ENCODE measurements around the gene COL27A1.

- TF ChIP-seq YY1 (IDR thresholded peaks at IDR 0.05; ENCODE audit: insufficient read depth, insufficient read length) (no peak), SUZ12 (IDR thresholded peaks at IDR 0.05; ENCODE audit: extremely low read depth, insufficient read depth, insufficient read length) (no peak), ZNF274 (IDR thresholded peaks at IDR 0.05; ENCODE audit: low read depth, low read length) (no peak)
These were observed 190.2 kb downstream of the COL27A1 start for GRCh38 chr9:114345493-114346065.

All from NT2/D1 (cell line).